HG02981 (cell line): ENCODE data around the gene HSPA12A.

Experiments used
- ATAC-seq: cut with Tn5 transposase; IDR thresholded peaks from one replicate; pipeline ENCODE4 v1.9.1; 2021; ENCODE audit warnings: mild to moderate bottlenecking, moderate library complexity; ENCODE audit not compliant: unreplicated experiment

The HSPA12A gene

GRCh38 chr10:116744163-116744753, 1.9 kb upstream of the HSPA12A start:
- no peak for ATAC-seq

GRCh38 chr10:116743266-116744064, 1.1 kb upstream of the HSPA12A start:
- ATAC-seq: no peak

GRCh38 chr10:116741391-116742351, 695 bp downstream of the HSPA12A start:
- peak; percentile 2 for ATAC-seq

- no peak for ATAC-seq
These were observed 1.4 kb downstream of the HSPA12A start for GRCh38 chr10:116740971-116741370.

- ATAC-seq: no peak
These were observed 4.0 kb downstream of the HSPA12A start for GRCh38 chr10:116738339-116738738.

GRCh38 chr10:116737627-116738327, 4.6 kb downstream of the HSPA12A start:
- ATAC-seq: no peak

- no peak for ATAC-seq
These were observed 8.8 kb downstream of the HSPA12A start for GRCh38 chr10:116733566-116733965.

- ATAC-seq: no peak
These were observed 9.8 kb downstream of the HSPA12A start for GRCh38 chr10:116732573-116732972.

- no peak for ATAC-seq
These were observed 11.7 kb downstream of the HSPA12A start for GRCh38 chr10:116730464-116731260.

GRCh38 chr10:116729243-116729642, 13.1 kb downstream of the HSPA12A start:
- ATAC-seq: no peak

- ATAC-seq: no peak
These were observed 13.8 kb downstream of the HSPA12A start for GRCh38 chr10:116728526-116729096.

GRCh38 chr10:116723428-116724281, 18.7 kb downstream of the HSPA12A start:
- no peak for ATAC-seq

GRCh38 chr10:116722736-116723427, 19.5 kb downstream of the HSPA12A start:
- ATAC-seq: no peak

- no peak for ATAC-seq
These were observed 20.6 kb downstream of the HSPA12A start for GRCh38 chr10:116721547-116722392.

GRCh38 chr10:116720668-116721546, 21.5 kb downstream of the HSPA12A start:
- ATAC-seq: no peak

GRCh38 chr10:116720241-116720643, 22.1 kb downstream of the HSPA12A start:
- no peak for ATAC-seq
